SK-N-SH (cell line): Measurements from ENCODE around the gene CCR8. TPM values are rescaled to one million over a fixed set of nuclear protein-coding genes. Genes with fewer than 3 reads are reported as not detected.

Experiments used
- CTCF ChIA-PET: fragments of 300-600, 350-600 bp; formaldehyde crosslinking; extraction: SDS; loops from one replicate; lab custom pipeline; 2021; lab: Yijun Ruan, JAX
- POLR2A ChIA-PET: fragments of 350-600 bp; sonication (Branson Sonifier 250); formaldehyde crosslinking; extraction: SDS; loops from one replicate; lab custom pipeline; 2020; ENCODE audit warnings: antibody characterized with exemption, inconsistent platforms; lab: Yijun Ruan, JAX
- DNase-seq: peaks from one replicate; pipeline ENCODE4 v3.0.0; 2012
- H2AFZ ChIP-seq: fragments of 200-600 bp; sonication (generic); 2 replicates; pipeline ENCODE4 v1.8.1; 2016; ENCODE audit warnings: antibody characterized with exemption, mild to moderate bottlenecking, low read depth
- H3F3A ChIP-seq: fragments of 200-600 bp; sonication (generic); replicated peaks from 2 replicates; pipeline ENCODE3; 2016; ENCODE audit warnings: antibody characterized with exemption, mild to moderate bottlenecking; ENCODE audit not compliant: insufficient read depth
- H3K27ac ChIP-seq, 2 experiments: fragments of 200-500 bp in 1 of 2; fragments of 200-600 bp in 1 of 2; sonication (Bioruptor generic) in 1 of 2; sonication (generic), shearing (Covaris generic) in 1 of 2; 2 replicates each; pipeline versions ENCODE4 v1.5.1 to v1.6.1; 2014 to 2016; ENCODE audit warnings: low read depth in 2 of 2, inconsistent platforms in 1 of 2, low read length in 1 of 2, mild to moderate bottlenecking in 1 of 2, mixed read lengths in 1 of 2
- H3K27me3 ChIP-seq: fragments of 200-600 bp; sonication (generic), shearing (Covaris generic); 2 replicates; pipeline ENCODE4 v1.6.1; 2016; ENCODE audit warnings: mixed run types; ENCODE audit not compliant: insufficient read depth
- H3K36me3 ChIP-seq, 2 experiments: fragments of 200-500 bp in 1 of 2; fragments of 200-600 bp in 1 of 2; sonication (Bioruptor generic) in 1 of 2; sonication (generic) in 1 of 2; replicated peaks in 1 of 2; 2 replicates each; pipeline versions ENCODE3 to v1.5.1; 2014 to 2016; ENCODE audit warnings: low read length in 1 of 2, mild to moderate bottlenecking in 1 of 2; ENCODE audit not compliant: insufficient read depth in 2 of 2, control insufficient read depth in 1 of 2
- H3K4me1 ChIP-seq, 2 experiments: fragments of 200-500 bp in 1 of 2; fragments of 200-600 bp in 1 of 2; sonication (Bioruptor generic) in 1 of 2; sonication (generic), shearing (Covaris generic) in 1 of 2; 2 replicates each; pipeline versions ENCODE4 v1.5.1 to v1.6.1; 2014 to 2016; ENCODE audit warnings: low read depth in 1 of 2, low read length in 1 of 2, mixed run types in 1 of 2; ENCODE audit not compliant: insufficient read depth in 2 of 2, control insufficient read depth in 1 of 2
- H3K4me2 ChIP-seq: fragments of 200-600 bp; sonication (generic), shearing (Covaris generic); 2 replicates; pipeline ENCODE4 v1.6.1; 2017; ENCODE audit warnings: mixed run types
- H3K4me3 ChIP-seq, 2 experiments: fragments of 200-500 bp in 1 of 2; fragments of 200-600 bp in 1 of 2; sonication (Bioruptor generic) in 1 of 2; sonication (generic), shearing (Covaris generic) in 1 of 2; 2 replicates each; pipeline versions ENCODE4 v1.5.1 to v1.8.1; 2014 to 2016; ENCODE audit warnings: low read depth in 2 of 2, inconsistent platforms in 1 of 2, low read length in 1 of 2, mild to moderate bottlenecking in 1 of 2, mixed read lengths in 1 of 2, moderate library complexity in 1 of 2
- H3K79me2 ChIP-seq: fragments of 200-600 bp; sonication (generic); 2 replicates; pipeline ENCODE4 v1.8.1; 2017; ENCODE audit warnings: mild to moderate bottlenecking; ENCODE audit not compliant: insufficient read depth
- H3K9ac ChIP-seq: fragments of 200-600 bp; sonication (generic); 2 replicates; pipeline ENCODE4 v1.6.1; 2017; ENCODE audit warnings: mixed run types
- H3K9me2 ChIP-seq: fragments of 200-600 bp; sonication (generic); 2 replicates; pipeline ENCODE4 v1.6.1; 2017; ENCODE audit warnings: mixed run types
- H3K9me3 ChIP-seq: fragments of 200-600 bp; sonication (generic); 2 replicates; pipeline ENCODE4 v1.6.1; 2017; ENCODE audit warnings: mixed run types, mild to moderate bottlenecking, moderate library complexity
- H4K20me1 ChIP-seq: fragments of 200-600 bp; sonication (generic); 2 replicates; pipeline ENCODE4 v1.6.1; 2017; ENCODE audit warnings: mild to moderate bottlenecking, mixed run types; ENCODE audit not compliant: insufficient read depth
- CHD2 ChIP-seq: fragments of 150-350 bp; IDR thresholded peaks from 2 replicates; pipeline ENCODE4 v1.6.1; 2018; ENCODE audit warnings: low read length; ENCODE audit not compliant: partially characterized antibody
- EZH2phosphoT487 ChIP-seq: fragments of 200-600 bp; sonication (generic); IDR thresholded peaks from 2 replicates; pipeline ENCODE4 v1.6.1; 2017; ENCODE audit warnings: low read depth, mixed run types, mild to moderate bottlenecking, antibody characterized with exemption, moderate library complexity, borderline replicate concordance
- FOXJ3 ChIP-seq: sonication (generic); formaldehyde crosslinking; IDR thresholded peaks from 2 replicates; pipeline ENCODE4 v1.5.1; 2020; ENCODE audit warnings: mild to moderate bottlenecking, missing genetic modification reagents
- GABPA ChIP-seq: IDR thresholded peaks from 2 replicates; pipeline ENCODE4 v1.4.0; 2012; ENCODE audit warnings: low read depth, mild to moderate bottlenecking
- GATA2 ChIP-seq: sonication (generic); formaldehyde crosslinking; IDR thresholded peaks from 2 replicates; pipeline ENCODE4 v1.5.0; 2020; ENCODE audit warnings: mild to moderate bottlenecking, missing genetic modification reagents
- IRF3 ChIP-seq: fragments of 150-350 bp; IDR thresholded peaks from 2 replicates; pipeline ENCODE4 v1.6.1; 2016; ENCODE audit warnings: mild to moderate bottlenecking, low read depth, low read length
- NFIC ChIP-seq: IDR thresholded peaks from 2 replicates; pipeline ENCODE4 v1.4.0; 2012; ENCODE audit warnings: borderline replicate concordance
- NRF1 ChIP-seq: IDR thresholded peaks from 2 replicates; pipeline ENCODE4 v1.6.1; 2012; ENCODE audit warnings: low read depth, mild to moderate bottlenecking, low read length
- PBX3 ChIP-seq: IDR thresholded peaks from 2 replicates; pipeline ENCODE4; 2012
- REST ChIP-seq: IDR thresholded peaks from 2 replicates; pipeline ENCODE4 v1.6.1; 2012; ENCODE audit warnings: mild to moderate bottlenecking, low read depth, low read length, moderate library complexity
- RXRA ChIP-seq: IDR thresholded peaks from 2 replicates; pipeline ENCODE4 v1.4.0; 2012; ENCODE audit warnings: low read depth, mild to moderate bottlenecking, borderline replicate concordance
- TAF1 ChIP-seq: IDR thresholded peaks from 2 replicates; pipeline ENCODE4 v1.6.1; 2012; ENCODE audit warnings: low read depth, mild to moderate bottlenecking, low read length, moderate library complexity, borderline replicate concordance
- TCF12 ChIP-seq: IDR thresholded peaks from 2 replicates; pipeline ENCODE4 v1.4.0; 2012
- TEAD4 ChIP-seq: IDR thresholded peaks from 2 replicates; pipeline ENCODE4 v1.4.0; 2012; ENCODE audit warnings: mild to moderate bottlenecking, borderline replicate concordance; ENCODE audit not compliant: insufficient read depth
- ZBTB33 ChIP-seq: IDR thresholded peaks from 2 replicates; pipeline ENCODE4 v1.4.0; 2012; ENCODE audit warnings: low read depth, borderline replicate concordance
- WGBS: methylation state at CpG from one replicate; pipeline ENCODE4 v1.1.6; 2017; ENCODE audit warnings: low lambda C conversion rate; 5-methylcytosine and 5-hydroxymethylcytosine counted together
- polyA plus RNA-seq, 3 experiments: library from polyadenylated mRNA; depleted of rRNA; stranded (reverse); fragments of >200 nt; gene quantifications; 2 replicates each; pipeline ENCODE4 v1.2.3, GENCODE V29; 2012

CCR8 gene
- polyA plus RNA-seq, 1 of the 3 experiments (the other 2 are of a cell fraction), result not detected

DNA sequence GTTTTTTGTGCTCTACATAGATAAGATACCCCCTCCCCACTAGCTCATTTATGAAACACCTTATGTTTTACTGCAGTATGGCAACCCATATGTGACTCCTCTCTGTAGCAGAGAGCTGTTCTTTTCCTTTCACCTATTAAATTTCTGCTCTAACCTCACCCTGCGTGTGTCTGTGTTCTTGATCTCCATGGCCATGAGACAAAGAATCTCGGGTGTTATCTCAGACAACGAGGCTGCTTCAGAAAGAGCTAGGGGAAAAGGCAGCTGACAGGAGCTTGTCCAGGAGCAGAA, 18.0 kb downstream of the CCR8 start:
- DNase-seq, result no peak
- Histone ChIP-seq H3K27me3 (no peaks in the 10 kb centered on the region), H3F3A (no peaks in the 10 kb centered on the region), H3K9me2 (no peaks in the 10 kb centered on the region), H3K36me3 (no peaks in the 10 kb centered on the region), H3K27ac (no peak overlapping the region), H3K9ac (no peak overlapping the region), H3K4me1 (peaks cover 0 to 2% of the 10 kb centered on the region in 2 experiments; a peak in 1 of 4 replicates), H3K4me3 (no peak overlapping the region), H3K79me2 (no peaks in the 10 kb centered on the region), H3K4me2 (no peak overlapping the region), H4K20me1 (no peaks in the 10 kb centered on the region), H2AFZ (no peak overlapping the region), H3K9me3 (no peaks in the 10 kb centered on the region)
- CTCF ChIA-PET, result interaction anchor here (0.9 to 2.0 kb wide), 4 partner anchors 31 to 221 kb away, joined by 3 to 6 read pairs (median 4); no protein-coding TSS in a partner anchor
- WGBS, result 15% methylated on average over 3 of the region's 3 CpGs
- POLR2A ChIA-PET, result no interaction called here
- TF ChIP-seq NFIC (no peak), TCF12 (no peak), REST (no peak), GATA2 (CRISPR knock-in tag) (no peak)

GRCh38 chr3:39349080-39349479, 19.6 kb downstream of the CCR8 start:
- Histone ChIP-seq H3K27ac (no peak overlapping the region), H3K9ac (no peak overlapping the region), H3F3A (no peaks in the 10 kb centered on the region), H3K36me3 (no peaks in the 10 kb centered on the region), H3K79me2 (no peaks in the 10 kb centered on the region), H3K27me3 (no peaks in the 10 kb centered on the region), H3K4me1 (peaks cover 0 to 2% of the 10 kb centered on the region in 2 experiments; a peak in 1 of 4 replicates), H3K9me3 (no peaks in the 10 kb centered on the region), H3K4me3 (no peak overlapping the region), H3K4me2 (no peak overlapping the region), H4K20me1 (no peaks in the 10 kb centered on the region), H2AFZ (no peak overlapping the region), H3K9me2 (no peaks in the 10 kb centered on the region)
- TF ChIP-seq FOXJ3 (no peak), TAF1 (no peak), CHD2 (no peak), ZBTB33 (no peak), NRF1 (no peak), GABPA (no peak), IRF3 (no peak), TCF12 (no peak), PBX3 (no peak), EZH2phosphoT487 (no peak), RXRA (no peak), TEAD4 (no peak)
- 24% methylated on average over 3 of the region's 3 CpGs for WGBS
- DNase-seq, result no peak
- POLR2A ChIA-PET, result no interaction called here
- CTCF ChIA-PET, result no interaction called here
